ENCODE results near the gene TXNDC16. TPM values are rescaled to one million over a fixed set of nuclear protein-coding genes. Genes with fewer than 3 reads are reported as not detected.
"Not testable (repeated sequence)": the region's sequence is repeated elsewhere in the genome, so short reads cannot be mapped to it uniquely, and the experiment has no call there.

TXNDC16 gene, protein sequence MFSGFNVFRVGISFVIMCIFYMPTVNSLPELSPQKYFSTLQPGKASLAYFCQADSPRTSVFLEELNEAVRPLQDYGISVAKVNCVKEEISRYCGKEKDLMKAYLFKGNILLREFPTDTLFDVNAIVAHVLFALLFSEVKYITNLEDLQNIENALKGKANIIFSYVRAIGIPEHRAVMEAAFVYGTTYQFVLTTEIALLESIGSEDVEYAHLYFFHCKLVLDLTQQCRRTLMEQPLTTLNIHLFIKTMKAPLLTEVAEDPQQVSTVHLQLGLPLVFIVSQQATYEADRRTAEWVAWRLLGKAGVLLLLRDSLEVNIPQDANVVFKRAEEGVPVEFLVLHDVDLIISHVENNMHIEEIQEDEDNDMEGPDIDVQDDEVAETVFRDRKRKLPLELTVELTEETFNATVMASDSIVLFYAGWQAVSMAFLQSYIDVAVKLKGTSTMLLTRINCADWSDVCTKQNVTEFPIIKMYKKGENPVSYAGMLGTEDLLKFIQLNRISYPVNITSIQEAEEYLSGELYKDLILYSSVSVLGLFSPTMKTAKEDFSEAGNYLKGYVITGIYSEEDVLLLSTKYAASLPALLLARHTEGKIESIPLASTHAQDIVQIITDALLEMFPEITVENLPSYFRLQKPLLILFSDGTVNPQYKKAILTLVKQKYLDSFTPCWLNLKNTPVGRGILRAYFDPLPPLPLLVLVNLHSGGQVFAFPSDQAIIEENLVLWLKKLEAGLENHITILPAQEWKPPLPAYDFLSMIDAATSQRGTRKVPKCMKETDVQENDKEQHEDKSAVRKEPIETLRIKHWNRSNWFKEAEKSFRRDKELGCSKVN
- total RNA-seq, result 15.2 TPM

DNA sequence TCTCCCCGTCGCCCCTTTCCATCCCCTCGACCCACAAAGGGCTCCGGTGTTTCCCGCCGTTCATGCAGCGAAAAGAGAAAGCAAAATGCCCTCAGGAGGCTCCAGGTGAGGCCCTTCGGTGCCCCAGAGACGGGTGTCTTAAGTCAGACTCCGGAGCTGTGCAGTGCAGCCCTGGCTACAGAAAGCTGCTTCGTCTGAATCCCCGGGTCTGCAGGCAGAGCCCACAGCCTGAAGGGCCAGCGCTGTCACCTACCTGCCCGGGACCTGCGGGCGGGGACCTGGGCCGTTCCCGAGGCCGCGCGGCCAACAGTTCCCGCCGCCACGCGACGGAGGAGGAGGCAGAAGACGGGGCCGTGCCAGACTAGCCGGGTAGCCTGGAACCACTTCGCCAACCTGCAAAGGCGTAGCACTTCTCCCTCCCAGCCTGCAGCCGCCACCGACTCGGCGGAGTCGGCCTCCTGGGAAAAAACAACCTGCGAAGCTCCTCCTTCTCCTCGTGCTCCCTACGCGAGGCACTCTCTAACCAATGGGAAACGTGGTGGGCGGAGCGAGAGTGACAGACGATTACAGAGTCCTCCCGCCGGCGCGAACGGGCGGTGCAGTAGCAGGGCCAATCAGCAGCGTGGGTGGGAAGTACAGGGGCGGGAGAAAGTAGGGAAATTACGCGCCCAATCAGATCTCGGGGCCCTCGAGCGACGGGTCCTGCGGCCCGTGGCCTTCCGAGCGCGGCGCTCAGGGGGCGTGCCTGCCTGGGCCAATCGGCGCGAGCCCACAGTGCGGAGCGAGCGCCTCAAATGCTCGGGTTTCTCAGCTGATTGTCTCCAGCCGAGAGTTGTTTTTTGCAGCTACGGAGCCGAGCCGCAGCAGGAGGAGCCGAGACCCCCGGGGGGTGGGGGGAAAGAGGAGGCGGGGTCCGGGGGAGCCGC, at the start of gene TXNDC16, which contains the start of gene GPR137C:
TXNDC16 (minus strand) TSS at position 443 of the 926 bp plus-strand sequence. CDS start 8,948 bp downstream, outside the sequence.
GPR137C (plus strand) TSS at position 774 of the 926 bp plus-strand sequence. CDS start 312 bp downstream, outside the sequence.
- intact Hi-C loops (cut with DNase I), result no loop called here
- peak; percentile 100 for DNase-seq (ENCODE audit: low spot score)
- peak; percentile 99 for ATAC-seq

DNA sequence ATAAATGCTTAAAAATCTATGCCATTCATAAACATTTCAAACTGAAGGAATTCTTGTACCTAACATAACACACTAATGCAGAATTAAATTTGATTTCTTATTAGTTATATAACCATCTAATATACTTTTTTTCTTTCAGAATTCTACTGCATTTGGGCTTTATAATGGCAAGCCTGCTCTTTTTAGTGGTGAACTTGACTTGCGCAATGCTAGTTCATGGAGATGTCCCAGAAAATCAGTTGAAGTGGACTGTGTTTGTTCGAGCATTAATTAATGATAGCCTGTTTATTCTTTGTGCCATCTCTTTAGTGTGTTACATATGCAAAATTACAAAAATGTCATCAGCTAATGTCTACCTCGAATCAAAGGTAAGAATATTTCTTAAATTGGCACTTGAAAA, 47.7 kb upstream of the TXNDC16 start:
- DNase-seq (ENCODE audit: low spot score) (no peak), ATAC-seq (no peak)
- intact Hi-C loops (cut with DNase I), result no loop called here

GRCh38 chr14:52598568-52598967, 46.3 kb upstream of the TXNDC16 start:
- intact Hi-C loops (cut with DNase I), result no loop called here

DNA sequence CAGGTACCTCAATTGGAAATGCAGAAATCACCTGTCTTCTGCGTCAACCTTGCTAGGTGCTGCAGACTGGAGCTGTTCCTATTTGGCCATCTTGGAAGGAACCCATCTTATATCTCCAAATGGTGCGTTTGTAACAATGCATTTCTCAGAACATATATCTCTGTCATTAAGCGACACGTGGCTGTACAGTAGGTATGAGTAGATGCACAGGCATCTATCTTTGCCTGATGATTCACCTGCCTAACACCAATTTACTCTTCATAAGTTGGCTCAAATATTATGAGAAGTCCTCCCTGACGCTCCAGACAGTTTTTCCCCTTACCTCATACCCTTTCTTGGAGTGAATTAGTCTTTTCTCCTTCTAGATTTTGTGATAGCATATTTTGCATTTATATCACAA, 44.6 kb upstream of the TXNDC16 start:
- intact Hi-C loops (cut with DNase I), result no loop called here
- DNase-seq (ENCODE audit: low spot score), result no peak
- ATAC-seq, result no peak

More at GRCh38 chr14:52598568-52598967, 46.3 kb upstream of the TXNDC16 start:
- ATAC-seq (no peak), DNase-seq (ENCODE audit: low spot score) (no peak)

DNA sequence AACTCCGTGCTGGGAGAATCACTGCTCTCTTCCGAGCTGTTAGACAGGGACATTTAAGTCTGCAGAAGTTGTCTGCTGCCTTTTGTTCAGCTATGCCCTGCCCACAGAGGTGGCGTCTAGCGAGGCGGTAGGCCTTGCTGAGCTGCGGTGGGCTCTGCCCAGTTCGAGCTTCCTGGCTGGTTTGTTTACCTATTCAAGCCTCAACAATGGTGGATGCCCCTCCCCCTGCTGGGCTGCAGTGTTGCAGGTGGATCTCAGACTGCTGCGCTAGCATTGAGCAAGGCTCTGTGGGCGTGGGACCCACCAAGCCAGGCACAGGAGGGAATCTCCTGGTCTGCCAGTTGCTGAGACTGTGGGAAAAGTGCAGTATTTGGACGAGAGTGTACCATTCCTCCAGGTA, 44.0 kb upstream of the TXNDC16 start:
- no peak for ATAC-seq
- intact Hi-C loops (cut with DNase I), result no loop called here
- no peak for DNase-seq (ENCODE audit: low spot score)

GRCh38 chr14:52590318-52590717, 38.0 kb upstream of the TXNDC16 start:
- DNase-seq (ENCODE audit: low spot score), result no peak
- intact Hi-C loops (cut with DNase I), result no loop called here
- ATAC-seq, result no peak

GRCh38 chr14:52589646-52590045, 37.3 kb upstream of the TXNDC16 start:
- DNase-seq (ENCODE audit: low spot score), result no peak
- intact Hi-C loops (cut with DNase I), result no loop called here
- ATAC-seq, result no peak

GRCh38 chr14:52583544-52583943, 31.2 kb upstream of the TXNDC16 start:
- intact Hi-C loops (cut with DNase I), result no loop called here
- DNase-seq (ENCODE audit: low spot score) (no peak), ATAC-seq (no peak)

GRCh38 chr14:52575858-52576257, 23.6 kb upstream of the TXNDC16 start:
- no peak for ATAC-seq
- intact Hi-C loops (cut with DNase I), result no loop called here
- no peak for DNase-seq (ENCODE audit: low spot score)

DNA sequence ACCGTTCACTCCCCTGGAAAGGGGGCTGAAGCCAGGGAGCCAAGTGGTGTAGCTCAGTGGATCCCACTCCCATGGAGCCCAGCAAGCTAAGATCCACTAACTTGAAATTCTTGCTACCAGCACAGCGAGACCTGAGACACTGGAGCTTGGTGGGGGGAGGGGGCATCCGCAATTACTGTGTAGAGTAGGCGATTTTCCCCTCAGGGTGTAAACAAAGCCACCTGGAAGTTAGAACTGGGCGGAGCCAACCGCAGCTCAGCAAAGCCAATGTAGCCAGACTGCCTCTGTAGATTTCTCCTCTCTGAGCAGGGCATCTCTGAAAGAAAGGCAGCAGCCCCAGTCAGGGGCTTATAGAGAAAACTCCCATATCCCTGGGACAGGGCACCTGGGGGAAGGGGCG, 16.1 kb upstream of the TXNDC16 start:
- intact Hi-C loops (cut with DNase I); DNase-seq (ENCODE audit: low spot score); ATAC-seq: not testable (repeated sequence)

GRCh38 chr14:52563120-52563519, 10.8 kb upstream of the TXNDC16 start:
- intact Hi-C loops (cut with DNase I), result no loop called here
- DNase-seq (ENCODE audit: low spot score), result no peak

DNA sequence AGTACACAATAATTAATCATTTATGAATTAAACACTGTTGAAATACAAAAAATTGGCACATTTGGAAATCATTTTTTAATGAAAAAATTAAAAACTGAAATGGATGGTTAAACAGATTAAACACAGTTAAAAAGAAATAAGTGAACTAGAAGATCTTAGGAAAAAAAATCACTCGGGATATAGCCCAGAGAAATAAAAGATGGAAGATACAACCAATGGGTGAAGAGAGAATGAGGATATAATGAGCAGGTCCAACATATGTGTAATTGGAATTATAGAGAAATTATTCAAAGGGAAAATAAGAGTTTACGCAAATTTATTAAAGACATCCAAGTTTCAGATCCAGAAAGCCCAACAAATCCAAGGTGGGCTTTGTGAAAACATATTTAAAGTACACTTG, 6.4 kb upstream of the TXNDC16 start:
- intact Hi-C loops (cut with DNase I), result no loop called here
- DNase-seq (ENCODE audit: low spot score) (no peak), ATAC-seq (no peak)

More at GRCh38 chr14:52563120-52563519, 10.8 kb upstream of the TXNDC16 start:
- no peak for ATAC-seq

DNA sequence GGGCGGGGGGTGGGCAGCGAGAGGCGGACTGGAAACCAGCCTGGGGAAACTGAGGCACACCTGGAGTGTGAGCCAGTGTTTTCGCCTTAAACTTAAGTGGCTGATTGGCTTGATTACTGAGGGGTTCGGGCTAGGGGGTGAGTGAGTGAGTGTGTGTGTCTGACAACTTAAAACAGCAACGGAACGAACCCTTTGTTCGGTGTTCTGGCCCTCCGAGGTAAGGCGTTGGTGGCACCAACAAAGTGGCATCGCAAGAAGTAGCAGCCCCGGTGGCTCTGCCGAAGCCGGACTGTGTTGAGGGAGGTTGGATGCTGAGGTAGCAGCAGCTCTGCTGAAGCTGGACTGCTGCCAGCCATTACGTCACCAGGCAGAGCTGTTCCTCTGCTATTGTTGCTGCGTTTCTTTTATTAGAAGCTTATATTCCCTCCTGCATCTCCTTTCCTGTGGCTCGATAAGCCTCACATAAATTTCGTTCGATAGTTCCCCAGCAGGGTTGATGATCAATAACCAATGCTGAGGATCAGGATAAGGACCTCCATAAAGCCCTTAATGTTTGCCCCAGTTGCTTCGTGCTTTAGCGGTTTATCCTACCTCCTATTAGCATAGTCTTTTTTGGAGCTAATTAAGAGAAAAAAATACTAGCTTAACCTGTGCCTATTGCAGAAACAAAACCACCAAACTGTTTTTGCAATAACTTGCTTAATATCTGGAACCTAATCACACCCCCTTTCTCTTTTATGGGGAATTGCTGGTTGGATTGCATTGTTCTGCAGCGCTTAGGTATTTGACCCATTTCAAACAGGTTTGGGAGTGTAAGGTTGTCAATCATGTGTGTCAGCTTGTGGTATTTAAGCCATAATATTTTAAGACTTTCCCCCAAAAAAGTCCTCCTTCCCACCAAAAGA, 1.6 kb upstream of the TXNDC16 start:
- ATAC-seq, result peak; percentile 37
- peak; percentile 93 for DNase-seq (ENCODE audit: low spot score)
- intact Hi-C loops (cut with DNase I), result no loop called here

DNA sequence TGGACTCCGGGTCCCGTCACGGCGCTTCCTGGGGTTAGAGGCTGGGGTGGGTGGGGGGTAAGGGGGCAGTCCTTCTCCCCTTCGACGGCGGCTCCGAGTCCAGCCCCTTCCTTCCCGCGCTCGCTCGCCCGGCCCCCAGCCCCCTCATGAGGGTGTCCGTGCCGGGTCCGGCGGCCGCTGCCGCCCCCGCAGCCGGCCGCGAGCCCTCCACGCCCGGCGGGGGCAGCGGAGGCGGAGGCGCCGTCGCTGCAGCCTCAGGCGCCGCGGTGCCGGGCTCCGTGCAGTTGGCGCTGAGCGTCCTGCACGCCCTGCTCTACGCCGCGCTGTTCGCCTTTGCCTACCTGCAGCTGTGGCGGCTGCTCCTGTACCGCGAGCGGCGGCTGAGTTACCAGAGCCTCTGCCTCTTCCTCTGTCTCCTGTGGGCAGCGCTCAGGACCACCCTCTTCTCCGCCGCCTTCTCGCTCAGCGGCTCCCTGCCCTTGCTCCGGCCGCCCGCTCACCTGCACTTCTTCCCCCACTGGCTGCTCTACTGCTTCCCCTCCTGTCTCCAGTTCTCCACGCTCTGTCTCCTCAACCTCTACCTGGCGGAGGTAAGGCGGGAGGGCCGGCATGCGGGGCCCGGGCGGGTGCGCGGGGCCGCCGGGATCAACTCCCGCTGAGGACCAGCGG, 831 bp upstream of the TXNDC16 start:
- intact Hi-C loops (cut with DNase I), result no loop called here
- ATAC-seq (no peak), DNase-seq (ENCODE audit: low spot score) (peak; percentile 66)

- ATAC-seq (no peak), DNase-seq (ENCODE audit: low spot score) (no peak)
- intact Hi-C loops (cut with DNase I), result no loop called here
These were observed 626 bp downstream of the TXNDC16 start for GRCh38 chr14:52551696-52552062.

DNA sequence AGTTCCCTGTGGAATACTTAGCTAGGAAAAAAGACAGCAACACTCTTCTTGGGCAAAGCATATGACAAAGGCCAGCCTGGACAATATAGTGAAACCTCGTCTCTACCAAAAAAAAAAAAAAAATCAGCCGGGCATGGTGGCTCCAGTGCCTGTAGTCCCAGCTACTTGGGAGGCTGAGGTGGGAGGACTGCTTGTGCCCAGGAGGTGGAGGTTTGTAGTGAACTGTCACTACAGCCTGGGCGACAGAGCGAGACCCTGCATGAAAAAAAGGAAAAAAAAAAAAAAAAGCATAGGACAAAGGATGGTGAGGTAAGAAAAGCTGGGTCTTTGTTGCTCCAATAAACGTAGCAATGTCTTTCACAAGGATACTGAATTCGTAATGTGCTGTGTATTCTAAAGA, 1.1 kb downstream of the TXNDC16 start:
- no peak for ATAC-seq
- no peak for DNase-seq (ENCODE audit: low spot score)

DNA sequence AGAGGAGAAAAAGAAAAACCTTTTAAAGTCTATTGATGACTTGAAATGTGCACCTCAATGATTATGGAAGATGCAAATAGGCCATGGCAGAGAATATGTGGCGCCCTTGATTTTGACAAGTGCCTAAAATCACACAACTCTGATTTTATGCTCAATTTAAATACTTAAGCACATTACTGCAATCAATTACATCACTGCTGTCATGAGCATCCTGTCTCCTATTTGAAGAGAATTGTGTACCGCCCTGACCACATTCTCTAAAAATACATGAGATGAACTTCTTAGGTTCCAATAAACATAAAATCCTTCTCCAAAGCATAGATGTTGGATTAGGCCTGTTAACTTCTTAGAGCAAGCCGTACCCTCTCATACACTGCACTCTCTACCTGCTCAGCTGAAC, 1.6 kb downstream of the TXNDC16 start:
- no peak for DNase-seq (ENCODE audit: low spot score)
- intact Hi-C loops (cut with DNase I), result no loop called here
- no peak for ATAC-seq

More for the DNA sequence above, 1.1 kb downstream of the TXNDC16 start:
- intact Hi-C loops (cut with DNase I), result no loop called here

All from sciatic nerve (tissue), 2 donors.